OCI-LY1 (cell line): ENCODE measurements around the gene GRK6.

Source experiments
- H2AFZ ChIP-seq: fragments of 200-600 bp; sonication (generic), shearing (Covaris generic); 2 replicates; pipeline ENCODE4 v1.6.0; 2014; ENCODE audit warnings: antibody characterized with exemption, mild to moderate bottlenecking, low read length
- H3F3A ChIP-seq: fragments of 200-600 bp; sonication (generic), shearing (Covaris generic); 2 replicates; pipeline ENCODE4 v1.6.0; 2014; ENCODE audit warnings: mild to moderate bottlenecking, antibody characterized with exemption, low read length, moderate library complexity; ENCODE audit not compliant: insufficient read depth
- H3K27ac ChIP-seq: fragments of 200-600 bp; sonication (generic); 2 replicates; pipeline ENCODE4 v1.5.1; 2014; ENCODE audit warnings: low read length, mixed run types, mild to moderate bottlenecking, low read depth; ENCODE audit not compliant: poor library complexity, severe bottlenecking
- H3K27me3 ChIP-seq: fragments of 200-600 bp; sonication (generic); 2 replicates; pipeline ENCODE4 v1.6.0; 2014; ENCODE audit warnings: antibody characterized with exemption, mild to moderate bottlenecking, low read length, moderate library complexity; ENCODE audit not compliant: insufficient read depth
- H3K36me3 ChIP-seq: fragments of 200-600 bp; sonication (generic); 2 replicates; pipeline ENCODE4 v1.6.1; 2014; ENCODE audit warnings: mild to moderate bottlenecking, antibody characterized with exemption, low read length, moderate library complexity, mixed read lengths; ENCODE audit not compliant: insufficient read depth
- H3K4me1 ChIP-seq: fragments of 200-600 bp; sonication (generic); 2 replicates; pipeline ENCODE4 v1.5.1; 2014; ENCODE audit warnings: mild to moderate bottlenecking, low read length, moderate library complexity; ENCODE audit not compliant: insufficient read depth, severe bottlenecking
- H3K4me2 ChIP-seq: fragments of 200-600 bp; sonication (generic), shearing (Covaris generic); 2 replicates; pipeline ENCODE4 v1.6.1; 2014; ENCODE audit warnings: low read length
- H3K4me3 ChIP-seq: fragments of 200-600 bp; sonication (generic); 2 replicates; pipeline ENCODE4 v1.5.1; 2014; ENCODE audit warnings: low read length, low read depth, mild to moderate bottlenecking, mixed read lengths; ENCODE audit not compliant: poor library complexity, severe bottlenecking
- H3K79me2 ChIP-seq: fragments of 200-600 bp; shearing (Covaris generic); 2 replicates; pipeline ENCODE4 v1.6.1; 2016; ENCODE audit warnings: mixed run types, low read length, mixed read lengths; ENCODE audit not compliant: insufficient read depth
- H3K9ac ChIP-seq: fragments of 200-600 bp; sonication (generic), shearing (Covaris generic); 2 replicates; pipeline ENCODE4 v1.6.1; 2014; ENCODE audit warnings: mild to moderate bottlenecking, low read length, mixed read lengths
- H3K9me2 ChIP-seq: fragments of 200-600 bp; sonication (generic), shearing (Covaris generic); 2 replicates; pipeline ENCODE4 v1.6.1; 2014; ENCODE audit warnings: low read depth, mild to moderate bottlenecking, low read length, mixed read lengths
- H3K9me3 ChIP-seq: fragments of 200-600 bp; shearing (Covaris generic); 2 replicates; pipeline ENCODE4 v1.6.1; 2014; ENCODE audit warnings: low read length, mixed read lengths
- H4K20me1 ChIP-seq: fragments of 200-600 bp; sonication (generic), shearing (Covaris generic); 2 replicates; pipeline ENCODE4 v1.6.0; 2016; ENCODE audit warnings: mild to moderate bottlenecking, low read length; ENCODE audit not compliant: insufficient read depth
- CTCF ChIP-seq: fragments of 200-600 bp; sonication (generic), shearing (Covaris generic); IDR thresholded peaks from 2 replicates; pipeline ENCODE4 v1.5.1; 2017; ENCODE audit warnings: mild to moderate bottlenecking, antibody characterized with exemption, low read length, moderate library complexity, mixed read lengths
- EZH2 ChIP-seq: fragments of 200-600 bp; sonication (generic), shearing (Covaris generic); IDR thresholded peaks from 2 replicates; pipeline ENCODE4 v1.8.0; 2017; ENCODE audit warnings: borderline replicate concordance, mixed run types, mild to moderate bottlenecking, antibody characterized with exemption, low read length, moderate library complexity, mixed read lengths

The GRK6 gene

GRCh38 chr5:177456976-177457851, 30.7 kb downstream of the GRK6 start:
- Histone ChIP-seq H3K27ac (peak overlapping the region; percentile 96), H3K9me3 (no peaks in the 10 kb centered on the region), H3K9me2 (no peaks in the 10 kb centered on the region), H3K9ac (no peak overlapping the region), H3K36me3 (peaks cover 40% of the 10 kb centered on the region; the same call in 1 of the 2 replicates), H3K4me1 (peaks cover 36% of the 10 kb centered on the region), H3F3A (no peaks in the 10 kb centered on the region), H3K4me3 (no peak overlapping the region), H3K4me2 (no peak overlapping the region), H3K79me2 (no peaks in the 10 kb centered on the region), H3K27me3 (no peaks in the 10 kb centered on the region), H2AFZ (no peak overlapping the region), H4K20me1 (no peaks in the 10 kb centered on the region)
- TF ChIP-seq CTCF (no peak), EZH2 (no peak)

DNA sequence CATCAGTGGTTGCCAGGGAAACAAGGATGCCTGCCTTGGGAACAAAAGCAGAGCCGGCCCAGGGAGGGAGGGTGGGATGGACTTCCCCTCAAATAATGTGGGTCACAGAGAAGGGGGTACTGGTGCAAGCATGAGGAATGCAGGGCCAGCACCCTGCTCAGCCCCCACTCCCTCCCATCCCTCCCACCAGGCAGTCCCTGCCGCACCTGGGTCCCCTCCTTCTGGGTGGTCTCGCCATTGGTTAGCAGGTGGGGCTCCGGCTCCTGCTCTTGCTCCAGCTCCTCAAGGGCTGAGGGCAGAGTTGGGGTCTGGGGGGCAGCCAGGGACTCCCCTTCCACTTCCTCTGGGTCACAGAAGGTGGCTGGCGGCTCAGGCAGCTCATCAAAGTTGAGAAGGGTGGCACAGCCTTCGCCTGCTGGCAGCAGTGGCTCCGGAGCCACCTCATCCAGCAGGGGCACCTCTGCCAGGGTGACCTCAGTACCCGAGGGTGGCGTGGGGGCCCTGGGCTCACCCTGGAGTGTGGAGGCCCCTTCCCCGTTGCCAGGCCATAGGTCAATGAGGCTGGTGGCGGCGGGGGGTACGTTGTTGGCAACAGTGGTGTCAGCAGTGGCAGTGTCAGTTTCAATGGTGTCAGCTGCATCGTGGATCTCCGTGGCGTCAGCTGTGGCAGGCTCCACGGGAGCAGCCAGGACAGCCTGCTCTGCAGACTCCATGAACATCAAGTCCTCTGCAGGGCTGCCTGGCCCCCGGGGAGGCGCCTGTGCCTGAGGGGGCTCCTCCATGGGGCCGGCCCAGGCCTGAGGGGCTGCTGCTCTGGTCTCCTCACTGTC, 31.6 kb downstream of the GRK6 start:
- Histone ChIP-seq H3K4me2 (no peak overlapping the region), H4K20me1 (no peaks in the 10 kb centered on the region), H3K79me2 (no peaks in the 10 kb centered on the region), H2AFZ (no peak overlapping the region), H3K27me3 (no peaks in the 10 kb centered on the region), H3K9me2 (no peaks in the 10 kb centered on the region), H3K9ac (no peak overlapping the region), H3K36me3 (peaks cover 46% of the 10 kb centered on the region; the same call in 1 of the 2 replicates), H3K27ac (no peak overlapping the region), H3K4me3 (no peak overlapping the region), H3K4me1 (peaks cover 30% of the 10 kb centered on the region), H3F3A (no peaks in the 10 kb centered on the region), H3K9me3 (no peaks in the 10 kb centered on the region)
- TF ChIP-seq CTCF, result no peak
- no peak for TF ChIP-seq EZH2

- H3K79me2 ChIP-seq, result no peaks in the 10 kb centered on the region
- H3K27ac ChIP-seq, result no peak overlapping the region
- H3K27me3 ChIP-seq, result no peaks in the 10 kb centered on the region
- H4K20me1 ChIP-seq, result no peaks in the 10 kb centered on the region
- H2AFZ ChIP-seq, result no peak overlapping the region
- H3K4me2 ChIP-seq, result no peak overlapping the region
- no peaks in the 10 kb centered on the region for H3K9me2 ChIP-seq
- H3F3A ChIP-seq, result no peaks in the 10 kb centered on the region
- peaks cover 53% of the 10 kb centered on the region; the same call in 1 of the 2 replicates for H3K36me3 ChIP-seq
- no peak overlapping the region for H3K4me3 ChIP-seq
- H3K9me3 ChIP-seq, result no peaks in the 10 kb centered on the region
- no peak for TF ChIP-seq EZH2
- no peak for TF ChIP-seq CTCF
- peaks cover 21% of the 10 kb centered on the region for H3K4me1 ChIP-seq
- H3K9ac ChIP-seq, result no peak overlapping the region
These were observed 32.5 kb downstream of the GRK6 start for GRCh38 chr5:177458912-177459350.
